AG09309 (cell line): ENCODE measurements around the gene GSN.
A peak's percentile ranks its signal among the peaks of the same experiment; 100 is the strongest.

Experiments
- DNase-seq: peaks from one replicate; pipeline ENCODE4 v3.0.0-alpha.2; 2010; ENCODE audit warnings: low read depth
- H3K4me3 ChIP-seq: 2 replicates; pipeline ENCODE4 v1.5.1; 2011; ENCODE audit warnings: mild to moderate bottlenecking, low read depth, low read length, moderate library complexity; ENCODE audit not compliant: control insufficient read depth
- TF ChIP-seq, protein P1 (sequence below): IDR thresholded peaks from 2 replicates; pipeline ENCODE4 v1.5.1; 2011; ENCODE audit warnings: mild to moderate bottlenecking, low read depth, low read length, inconsistent platforms; ENCODE audit not compliant: insufficient read depth, control insufficient read depth; ENCODE audit errors: missing control alignments

Gene GSN

DNA sequence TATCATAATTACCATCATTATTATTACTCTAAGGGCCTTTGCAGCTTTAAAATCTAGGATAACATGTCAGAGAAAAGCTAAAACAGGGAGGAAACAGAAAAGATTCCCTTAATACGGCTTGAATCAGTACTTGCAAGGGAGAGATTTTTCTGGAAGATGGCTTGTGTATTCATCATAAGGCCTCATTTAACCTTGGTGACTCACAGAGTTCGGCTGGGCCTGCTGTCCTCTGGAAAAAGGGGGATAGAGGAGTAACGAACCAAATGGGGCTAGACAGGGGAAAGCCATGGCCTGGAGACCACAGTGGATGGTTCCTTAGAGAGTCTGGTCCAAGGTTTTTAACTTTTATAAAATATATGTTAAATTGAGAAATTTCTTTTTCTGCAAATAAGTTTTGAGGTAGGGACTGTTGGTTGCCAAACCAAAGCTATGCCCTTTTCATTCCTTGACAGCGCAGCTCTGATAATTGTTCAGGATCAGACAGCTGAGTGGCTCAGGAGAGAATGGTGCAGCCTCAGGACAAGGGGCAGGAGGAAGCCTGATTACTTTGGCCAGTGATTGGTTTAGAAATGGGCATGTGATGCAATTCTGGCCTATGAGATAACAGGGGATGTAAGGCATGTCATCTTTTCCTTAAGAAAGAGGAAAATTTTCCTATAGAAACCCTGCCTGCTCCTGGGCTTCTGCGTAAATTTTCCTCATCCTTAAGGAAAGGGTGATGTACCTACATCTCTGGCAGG is 25.6 kb upstream of the GSN start:
- DNase-seq, result no peak

DNA sequence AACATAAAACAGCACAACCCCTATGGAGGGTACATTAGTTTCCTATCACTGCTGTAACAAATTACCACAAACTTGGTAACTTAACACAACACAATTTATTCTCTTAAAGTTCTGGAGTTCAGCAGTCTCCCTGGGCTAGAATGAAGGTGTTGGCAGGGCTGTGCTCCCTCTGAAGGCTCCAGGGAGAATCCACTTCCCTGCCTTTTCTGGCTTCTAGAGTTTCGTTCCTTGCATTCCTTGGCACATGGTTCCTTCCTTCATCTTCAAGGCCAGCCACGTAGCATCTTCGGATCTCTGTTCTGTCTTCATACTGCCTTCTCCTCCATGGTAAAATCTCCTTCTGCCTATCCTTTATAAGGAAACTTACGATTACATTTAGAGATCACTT is 25.0 kb upstream of the GSN start:
- TF ChIP-seq, protein P1, sequence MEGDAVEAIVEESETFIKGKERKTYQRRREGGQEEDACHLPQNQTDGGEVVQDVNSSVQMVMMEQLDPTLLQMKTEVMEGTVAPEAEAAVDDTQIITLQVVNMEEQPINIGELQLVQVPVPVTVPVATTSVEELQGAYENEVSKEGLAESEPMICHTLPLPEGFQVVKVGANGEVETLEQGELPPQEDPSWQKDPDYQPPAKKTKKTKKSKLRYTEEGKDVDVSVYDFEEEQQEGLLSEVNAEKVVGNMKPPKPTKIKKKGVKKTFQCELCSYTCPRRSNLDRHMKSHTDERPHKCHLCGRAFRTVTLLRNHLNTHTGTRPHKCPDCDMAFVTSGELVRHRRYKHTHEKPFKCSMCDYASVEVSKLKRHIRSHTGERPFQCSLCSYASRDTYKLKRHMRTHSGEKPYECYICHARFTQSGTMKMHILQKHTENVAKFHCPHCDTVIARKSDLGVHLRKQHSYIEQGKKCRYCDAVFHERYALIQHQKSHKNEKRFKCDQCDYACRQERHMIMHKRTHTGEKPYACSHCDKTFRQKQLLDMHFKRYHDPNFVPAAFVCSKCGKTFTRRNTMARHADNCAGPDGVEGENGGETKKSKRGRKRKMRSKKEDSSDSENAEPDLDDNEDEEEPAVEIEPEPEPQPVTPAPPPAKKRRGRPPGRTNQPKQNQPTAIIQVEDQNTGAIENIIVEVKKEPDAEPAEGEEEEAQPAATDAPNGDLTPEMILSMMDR, result no peak
- no peak overlapping the region for H3K4me3 ChIP-seq
- DNase-seq, result no peak

More for the DNA sequence above, 25.6 kb upstream of the GSN start:
- TF ChIP-seq, protein P1, result no peak
- no peak overlapping the region for H3K4me3 ChIP-seq

DNA sequence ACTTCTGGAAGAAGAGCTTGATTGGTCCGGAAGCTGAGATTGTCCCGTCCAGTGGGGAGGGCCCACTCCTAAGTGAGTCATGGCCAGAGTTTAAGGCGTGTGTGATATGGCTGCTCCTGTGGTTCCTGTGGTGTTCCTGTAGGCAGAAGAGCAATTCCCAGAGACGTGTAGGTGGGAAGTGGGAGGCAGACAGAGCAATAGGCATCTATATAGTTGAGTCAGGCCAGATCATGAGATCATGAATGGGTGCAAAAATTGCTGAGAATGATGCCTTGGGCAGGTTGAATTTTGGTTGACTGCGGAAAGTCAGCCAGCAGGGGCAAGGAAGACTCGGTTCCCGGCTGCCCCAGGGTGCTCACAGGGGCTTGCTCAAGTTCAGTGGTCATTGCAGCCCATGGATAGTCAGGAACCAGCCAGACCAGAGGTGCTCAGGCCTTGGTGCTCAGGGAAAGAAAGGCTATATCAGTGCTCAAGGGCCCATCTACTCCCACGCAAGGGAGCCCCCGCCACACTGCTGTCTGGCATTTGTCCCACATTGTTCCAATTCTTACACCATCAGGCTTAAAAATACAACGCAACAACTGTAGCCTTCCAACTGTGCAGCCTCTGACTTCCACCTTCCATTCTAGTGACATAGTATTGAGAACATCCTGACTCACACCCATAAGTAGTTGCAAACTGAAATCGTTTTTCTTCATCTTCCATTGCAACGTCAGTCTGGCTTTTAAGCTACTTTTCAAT is 21.0 kb upstream of the GSN start:
- TF ChIP-seq, protein P1, result no peak
- H3K4me3 ChIP-seq, result no peak overlapping the region
- peak; percentile 80 for DNase-seq

DNA sequence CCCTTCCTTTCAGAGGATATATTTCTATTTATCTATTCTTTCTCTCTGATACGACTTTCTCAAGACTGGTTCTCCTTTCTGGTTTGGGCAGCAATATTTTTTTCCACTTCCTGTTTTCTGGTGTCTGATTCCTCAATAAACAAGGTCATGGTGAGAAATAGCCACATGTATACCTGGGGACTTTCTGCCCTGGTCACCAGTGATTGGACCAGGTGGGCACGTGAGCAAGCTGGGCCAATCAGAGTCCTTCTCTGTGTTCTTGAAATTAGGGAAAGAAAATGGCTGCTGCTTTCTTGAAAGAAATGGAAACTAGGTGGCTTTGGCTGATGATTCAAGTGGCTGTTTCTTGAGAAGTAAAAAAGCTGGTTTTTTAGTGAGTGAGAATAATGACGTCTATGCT is 18.4 kb upstream of the GSN start:
- no peak overlapping the region for H3K4me3 ChIP-seq
- no peak for DNase-seq
- TF ChIP-seq, protein P1, result no peak

DNA sequence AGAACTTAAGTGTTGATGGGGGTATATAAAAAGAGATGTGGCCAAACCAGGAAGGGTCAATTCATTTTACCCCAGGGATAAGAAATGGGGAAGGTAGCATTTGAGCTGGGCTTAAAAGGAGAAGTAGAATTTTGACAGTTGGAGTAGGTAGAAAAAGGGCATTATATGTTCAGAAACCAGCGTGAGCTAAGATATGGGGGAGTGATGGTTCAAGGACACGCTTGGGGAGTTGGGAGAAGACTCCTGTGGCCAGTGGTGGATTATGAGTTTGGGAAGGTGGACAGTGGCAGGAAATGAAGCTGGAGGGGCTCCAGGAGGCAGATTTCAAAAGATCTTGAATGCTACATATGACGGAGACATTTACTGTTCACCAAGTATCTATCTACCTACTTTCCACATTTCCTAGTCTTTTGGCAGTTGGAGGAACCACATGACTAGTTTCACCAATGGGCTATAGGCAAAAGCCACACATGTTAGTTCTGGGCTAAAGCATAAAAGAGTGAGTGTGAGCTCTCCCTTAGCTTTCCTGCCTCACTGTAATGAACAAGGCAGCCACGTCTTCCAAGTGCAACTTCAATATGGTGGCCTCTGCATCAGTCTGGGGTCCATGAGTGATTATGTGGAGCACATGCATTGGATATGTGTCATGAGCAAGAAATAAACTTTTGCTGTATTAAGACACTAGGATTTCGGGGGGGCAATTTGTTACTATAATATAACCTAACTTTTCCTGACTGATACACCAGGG is 15.7 kb upstream of the GSN start:
- no peak for DNase-seq
- TF ChIP-seq, protein P1, result no peak
- H3K4me3 ChIP-seq, result no peak overlapping the region

DNA sequence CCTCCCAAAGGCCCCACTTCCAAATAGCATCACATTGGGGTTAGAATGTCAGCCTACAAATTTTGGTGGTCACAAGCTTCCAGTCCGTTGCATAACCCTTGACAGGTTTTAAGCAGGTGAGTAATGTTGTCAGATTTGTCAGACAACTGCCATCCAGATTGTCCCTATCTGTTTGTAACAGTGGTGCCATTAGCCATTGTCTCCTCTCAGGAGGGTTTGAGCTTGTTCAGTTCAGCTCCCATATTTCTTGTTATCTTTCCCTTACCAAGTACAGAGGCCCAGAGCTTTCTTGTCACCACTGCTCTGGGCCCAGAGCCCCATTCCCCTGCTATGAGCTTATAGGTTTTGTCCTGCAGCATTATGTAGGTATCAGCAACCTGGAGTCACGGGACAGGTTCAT is 14.8 kb upstream of the GSN start:
- TF ChIP-seq, protein P1, result no peak
- no peak for DNase-seq
- no peak overlapping the region for H3K4me3 ChIP-seq
